Cardiac septum (tissue), 1 donor: Measurements from ENCODE around the gene ACTRT3. TPM values are rescaled to one million over a fixed set of nuclear protein-coding genes. Genes with fewer than 3 reads are reported as not detected.

Source experiments
- DNase-seq: peaks from one replicate; pipeline ENCODE4 v3.0.0-alpha.2; 2020; ENCODE audit warnings: low spot score
- intact Hi-C: fragments of 100-400 bp; cut with DNase I; formaldehyde crosslinking; loops from one replicate; pipeline ENCODE4 v1.14.0; 2022
- total RNA-seq: library from RNA; stranded (reverse); fragmentation: NEBNext Ultra II Directional; extraction: Animal tissue kit (Norgen Biotek cat#: 25700); gene quantifications from one replicate; pipeline ENCODE4 v1.2.1, GENCODE V29; 2021
- donor health status: DM: no; HTN: no; CAD: no.

The ACTRT3 gene
- total RNA-seq, 1 donor from 2014 or later: 0.57 TPM

GRCh38 chr3:169774186-169774585 lies 4.8 kb upstream of the ACTRT3 start:
- no peak for DNase-seq
- intact Hi-C loops: loop anchor here (5.0 kb wide), 1 partner anchor 38 kb away; the partner anchor contains the start of genes LRRC34 and LRRIQ4

- DNase-seq: peak; percentile 97
- intact Hi-C loops: loop anchor here (5.0 kb wide), 1 partner anchor 39 kb away; the partner anchor contains the start of genes LRRC34 and LRRIQ4
These were observed 3.8 kb upstream of the ACTRT3 start, which contains the start of gene MYNN for GRCh38 chr3:169772897-169773816. Gene MYNN (plus strand): TSS chr3:169773396. CDS start chr3:169774296, 900 bp downstream.

- DNase-seq: peak; percentile 78
- intact Hi-C loops: loop anchor here (5.0 kb wide), 1 partner anchor 40 kb away; the partner anchor contains the start of genes LRRC34 and LRRIQ4
These were observed 3.0 kb upstream of the ACTRT3 start for GRCh38 chr3:169772305-169772896.

DNA sequence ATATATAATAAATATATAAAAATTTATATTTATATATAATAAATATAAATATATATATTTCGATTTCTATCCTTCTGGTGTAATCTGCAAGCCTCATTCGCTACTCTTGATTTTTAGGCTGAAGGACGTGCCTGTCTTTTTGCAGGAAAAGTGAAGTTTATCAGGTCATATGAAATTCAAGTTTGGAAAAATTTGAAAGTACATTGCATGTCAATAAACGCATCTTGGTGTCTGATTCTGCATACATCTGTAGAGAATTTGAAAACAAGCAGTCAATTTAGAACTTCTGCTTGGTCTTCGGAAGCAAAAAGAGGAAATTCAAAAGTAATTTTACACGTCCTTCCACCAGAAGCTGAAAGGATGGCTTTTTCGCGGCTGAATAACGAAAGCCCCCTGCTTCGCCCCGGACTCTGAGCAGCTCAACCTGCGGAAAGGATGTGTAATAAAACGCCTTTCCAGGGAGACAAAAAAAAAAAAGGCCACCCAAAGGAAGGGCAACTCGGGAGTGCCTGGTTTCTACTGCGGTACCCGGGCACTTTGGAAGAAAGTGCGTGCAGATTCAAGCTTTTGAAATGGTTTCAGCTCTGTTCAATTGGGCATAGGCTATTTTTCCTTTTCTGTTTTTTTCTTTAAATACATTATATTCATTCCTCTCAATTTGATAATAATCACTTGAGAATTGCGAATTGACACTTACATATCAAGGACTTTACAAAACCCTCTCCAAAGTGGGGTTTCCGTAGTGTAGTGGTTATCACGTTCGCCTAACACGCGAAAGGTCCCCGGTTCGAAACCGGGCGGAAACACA lies 2.3 kb upstream of the ACTRT3 start:
- DNase-seq: no peak
- intact Hi-C loops: loop anchor here (5.0 kb wide), 1 partner anchor 41 kb away; the partner anchor contains the start of genes LRRC34 and LRRIQ4

- intact Hi-C loops: loop anchor here (5.0 to 10.0 kb wide), 2 partner anchors 202 to 590 kb away; partner anchors contain the start of genes SEC62 and SKIL
- peak; percentile 95 for DNase-seq
These were observed 4.3 kb downstream of the ACTRT3 start, which contains the start of gene TERC for GRCh38 chr3:169764882-169765612. Gene TERC (minus strand): TSS chr3:169765060.

- intact Hi-C loops: loop anchor here (10.0 kb wide), 1 partner anchor 590 kb away; the partner anchor contains the start of gene SKIL
- DNase-seq: peak; percentile 87
These were observed 5.0 kb downstream of the ACTRT3 start for GRCh38 chr3:169764312-169764881.

DNA sequence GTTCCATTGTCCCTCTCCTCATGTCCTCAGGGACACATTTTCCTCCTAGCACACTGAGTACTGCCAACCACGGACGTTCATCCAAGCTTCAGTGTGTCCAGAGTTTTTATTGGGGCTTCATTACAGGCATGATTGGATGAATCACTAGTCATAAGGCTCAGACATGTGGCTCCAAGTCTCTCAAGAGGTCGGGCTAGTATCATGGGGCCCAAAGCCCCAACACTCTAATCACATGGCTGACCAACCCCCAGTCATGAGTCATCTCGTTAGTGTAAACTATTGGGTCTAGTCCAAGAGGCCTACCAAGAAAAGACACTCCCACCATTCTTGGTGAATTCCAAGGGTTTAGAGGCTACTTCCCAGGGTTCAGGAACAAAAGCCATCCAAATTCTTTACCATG lies 8.9 kb downstream of the ACTRT3 start:
- intact Hi-C loops: loop anchor here (10.0 kb wide), 1 partner anchor 594 kb away; the partner anchor contains the start of gene SKIL
- DNase-seq: no peak

GRCh38 chr3:169759256-169759655 lies 10.1 kb downstream of the ACTRT3 start:
- intact Hi-C loops: no loop called here
- no peak for DNase-seq

GRCh38 chr3:169758359-169758994 lies 10.9 kb downstream of the ACTRT3 start:
- intact Hi-C loops: no loop called here
- no peak for DNase-seq

DNA sequence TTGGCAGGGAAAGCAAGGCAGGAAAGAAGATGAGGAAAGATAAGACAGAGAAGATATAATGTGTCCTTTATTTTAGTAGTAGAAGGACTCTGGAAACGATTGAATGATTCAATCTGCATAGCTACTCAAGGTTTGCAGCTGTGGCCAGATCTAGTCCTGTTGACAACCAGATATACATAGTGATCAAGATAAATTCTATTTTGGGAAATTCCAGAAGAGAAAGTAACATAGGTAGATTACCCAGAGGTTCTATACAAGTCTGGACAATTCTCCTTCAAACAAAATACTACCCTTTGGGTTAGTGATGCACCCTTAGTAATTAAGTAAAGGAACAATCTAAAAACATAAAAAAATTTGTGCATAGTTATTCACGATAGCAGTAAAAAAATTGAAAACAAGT lies 13.9 kb downstream of the ACTRT3 start:
- intact Hi-C loops: no loop called here

DNA sequence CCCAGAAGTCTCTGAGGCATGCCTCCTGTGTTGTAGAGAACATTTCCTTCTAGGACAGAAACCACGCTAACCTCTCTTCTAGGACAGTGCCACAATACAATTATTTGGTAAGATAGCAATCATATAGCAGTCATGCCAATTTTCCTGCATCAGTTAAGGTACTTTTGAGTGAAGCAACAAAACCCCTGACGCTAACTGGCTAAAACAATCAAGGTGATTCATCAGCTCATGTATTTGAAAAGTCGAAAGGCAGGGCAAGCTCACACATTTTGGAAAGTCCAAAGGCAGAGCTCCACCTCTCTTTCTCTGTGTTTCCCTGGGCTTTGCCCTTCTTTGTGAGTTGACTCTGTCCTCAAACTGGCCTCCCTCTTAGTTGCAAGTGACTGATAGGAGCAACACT lies 14.7 kb downstream of the ACTRT3 start:
- no peak for DNase-seq
- intact Hi-C loops: no loop called here

More for the DNA sequence above, 13.9 kb downstream of the ACTRT3 start:
- no peak for DNase-seq

DNA sequence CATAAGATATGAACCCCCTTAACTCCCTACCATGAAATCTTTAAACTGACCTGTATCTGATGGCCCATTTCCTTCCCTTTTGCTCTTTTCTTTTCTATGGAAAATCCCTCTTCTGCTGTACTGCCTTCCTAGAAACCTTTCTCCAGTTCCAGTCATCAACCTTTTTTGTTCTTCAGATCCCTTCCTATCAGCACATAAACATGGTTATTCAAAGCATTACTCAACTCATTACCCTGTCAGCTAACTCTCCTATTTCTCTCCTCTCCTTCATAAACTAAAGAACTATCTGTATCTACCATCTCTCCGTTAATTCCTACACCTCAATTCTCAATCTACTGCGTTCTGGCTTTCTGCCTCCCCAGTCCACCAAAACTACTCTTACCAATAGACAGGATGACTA lies 17.5 kb downstream of the ACTRT3 start:
- intact Hi-C loops: no loop called here
- DNase-seq: no peak

DNA sequence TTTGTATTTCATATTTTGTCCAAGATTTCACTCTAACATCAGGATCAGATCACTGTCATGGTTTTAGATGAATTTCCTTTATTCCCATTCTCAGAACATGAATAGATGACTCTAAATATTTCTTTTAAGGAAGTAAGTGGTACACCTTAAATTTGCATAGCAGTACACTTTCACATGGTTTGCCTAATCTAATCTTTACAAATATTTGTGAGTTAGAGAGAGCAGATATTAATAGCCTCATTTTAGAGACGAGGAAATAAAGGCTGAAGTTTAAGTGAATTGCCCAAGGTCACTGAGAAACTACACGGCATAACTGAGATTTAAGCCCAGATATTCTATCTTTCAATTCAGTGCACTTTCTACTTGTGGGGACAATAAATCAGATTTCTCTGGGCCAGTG lies 18.7 kb downstream of the ACTRT3 start:
- DNase-seq: no peak
- intact Hi-C loops: no loop called here

GRCh38 chr3:169748670-169749069 lies 20.7 kb downstream of the ACTRT3 start:
- intact Hi-C loops: loop anchor here (10.0 kb wide), 1 partner anchor 794 kb away; no protein-coding TSS in a partner anchor
- no peak for DNase-seq

GRCh38 chr3:169746924-169747323 lies 22.4 kb downstream of the ACTRT3 start:
- DNase-seq: no peak
- intact Hi-C loops: loop anchor here (10.0 kb wide), 1 partner anchor 792 kb away; no protein-coding TSS in a partner anchor

DNA sequence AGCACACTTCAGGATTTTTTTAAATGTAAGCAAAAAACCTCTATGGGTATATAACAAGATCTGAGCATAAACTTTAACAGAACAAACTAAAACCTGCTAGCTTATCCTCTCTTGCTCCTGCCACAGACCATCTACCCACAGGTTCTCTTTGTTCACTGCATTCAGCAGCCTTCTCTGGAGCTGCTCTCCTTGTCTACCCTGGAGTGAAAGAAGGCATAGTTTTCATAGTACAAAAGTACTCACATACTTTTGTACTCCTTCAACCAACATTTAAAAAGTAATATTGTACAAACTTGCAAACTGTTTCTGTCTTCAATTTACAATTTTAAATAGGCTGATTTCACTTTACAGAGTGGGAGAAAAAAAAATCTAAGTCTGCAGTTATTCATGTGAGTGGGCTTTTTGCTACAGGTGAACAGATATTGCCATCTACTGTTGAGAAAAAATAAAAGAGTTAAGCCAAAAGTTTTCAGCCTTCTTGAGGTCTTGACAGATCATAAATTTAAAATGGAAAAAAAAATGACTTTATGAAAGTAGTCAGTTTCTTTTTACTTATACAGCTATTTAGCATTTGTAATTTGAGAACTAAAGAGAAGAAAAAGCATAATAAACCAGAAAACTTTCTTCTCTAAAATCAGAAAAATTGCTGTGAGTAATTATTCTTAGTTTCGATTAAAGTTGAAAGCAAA lies 24.9 kb downstream of the ACTRT3 start:
- intact Hi-C loops: loop anchor here (5.0 to 10.0 kb wide), 2 partner anchors 612 to 790 kb away; no protein-coding TSS in a partner anchor

GRCh38 chr3:169739067-169739466 lies 30.3 kb downstream of the ACTRT3 start:
- intact Hi-C loops: no loop called here
- no peak for DNase-seq

More for the DNA sequence above, 24.9 kb downstream of the ACTRT3 start:
- DNase-seq: no peak
